GM12875 (cell line): Measurements from ENCODE around the gene PRR9.

Experiments
- H3K4me3 ChIP-seq: one replicate; pipeline ENCODE4 v1.5.1; 2011; ENCODE audit warnings: low read depth, low read length, control low read depth
- CTCF ChIP-seq: IDR thresholded peaks from 2 replicates; pipeline ENCODE4 v1.5.1; 2011; ENCODE audit warnings: low read depth, mild to moderate bottlenecking, control low read depth, inconsistent platforms, low read length, moderate library complexity, borderline replicate concordance; ENCODE audit not compliant: insufficient read depth

PRR9 gene

DNA sequence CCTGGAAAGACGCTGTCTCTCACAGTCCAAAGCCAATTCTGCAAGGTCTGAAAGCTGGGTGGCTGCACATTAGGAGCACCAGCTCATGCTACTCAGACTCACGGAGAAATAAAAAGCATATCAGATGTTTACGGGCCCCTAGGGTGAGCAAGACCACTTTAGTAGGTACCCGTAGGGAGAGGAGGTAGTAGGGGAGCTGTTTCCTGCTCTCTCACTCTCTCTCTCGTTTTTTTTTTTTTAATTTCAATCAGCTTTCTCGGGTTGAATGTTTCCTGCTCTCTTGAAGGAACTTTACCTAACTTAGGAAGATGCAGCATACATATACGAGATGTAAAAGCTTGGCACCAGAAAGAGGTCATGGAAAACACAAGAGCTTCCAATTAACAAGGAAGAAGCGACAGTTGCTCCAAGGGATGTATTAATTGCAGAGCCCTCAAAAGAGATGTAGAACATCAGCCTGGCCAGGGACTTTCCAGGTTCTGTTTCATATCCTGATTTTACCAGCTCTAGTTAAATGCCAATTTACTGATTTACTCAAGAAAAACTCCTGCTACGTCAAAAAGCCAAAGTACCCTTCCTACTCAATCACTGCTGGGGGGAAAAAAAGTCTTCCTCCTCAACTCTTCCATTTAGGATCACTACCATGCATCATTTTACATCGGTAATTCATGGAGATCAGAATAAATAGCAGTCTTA is 45.2 kb downstream of the PRR9 start:
- peak overlapping the region; percentile 46 for H3K4me3 ChIP-seq
- TF ChIP-seq CTCF = no peak

DNA sequence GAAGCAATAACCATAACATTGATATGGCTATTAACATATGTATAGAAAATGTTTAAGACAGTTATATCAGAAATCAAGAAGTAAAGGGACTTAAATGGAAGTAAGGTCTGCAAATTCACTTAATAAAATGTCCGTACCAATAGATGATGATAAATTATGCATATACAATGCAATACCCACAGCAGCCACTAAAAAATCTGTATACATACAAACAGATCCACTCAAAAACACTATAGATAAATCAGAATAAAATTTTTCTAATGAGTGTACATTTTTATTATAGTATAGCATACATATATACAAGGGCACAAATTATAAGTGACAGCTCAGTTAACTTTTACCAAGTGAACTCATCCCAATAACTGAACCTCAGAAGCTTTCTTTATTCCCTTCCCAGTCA is 48.1 kb downstream of the PRR9 start:
- H3K4me3 ChIP-seq = no peak overlapping the region
- no peak for TF ChIP-seq CTCF
